Heart right ventricle (tissue), 16 donors: Measurements from ENCODE around the gene TBCA. TPM values are rescaled to one million over a fixed set of nuclear protein-coding genes. Genes with fewer than 3 reads are reported as not detected.

ENCODE experiments used
- ATAC-seq, 8 donors: fragments of 200-7000 bp; cut with Tn5 transposase; one replicate each; pipeline ENCODE4 v1.9.1; 2020; ENCODE audit warnings: mild to moderate bottlenecking in 8 of 8, moderate library complexity in 8 of 8, moderate number of reproducible peaks in 1 of 8
- DNase-seq, 2 donors: peaks; one replicate each; pipeline ENCODE4 v3.0.0-alpha.2; 2020
- H3K27ac ChIP-seq, 10 donors: fragments of 200-600 bp; sonication (generic) in 2 of 10; one replicate each; pipeline versions ENCODE4 v1.5.0 to v1.8.0; 2020 to 2022; ENCODE audit warnings: mild to moderate bottlenecking in 3 of 10
- H3K27me3 ChIP-seq, 7 donors: fragments of 200-600 bp; one replicate each; pipeline ENCODE4 v1.8.0; 2021 to 2022; ENCODE audit warnings: mild to moderate bottlenecking in 2 of 7
- H3K36me3 ChIP-seq, 9 donors: fragments of 200-600 bp; sonication (generic) in 1 of 9; one replicate each; pipeline versions ENCODE4 v1.5.0 to v1.8.0; 2020 to 2022; ENCODE audit warnings: mild to moderate bottlenecking in 2 of 9
- H3K4me1 ChIP-seq, 9 donors: fragments of 200-600 bp; sonication (generic) in 1 of 9; one replicate each; pipeline versions ENCODE4 v1.5.0 to v1.8.0; 2020 to 2022; ENCODE audit warnings: mild to moderate bottlenecking in 4 of 9
- H3K4me3 ChIP-seq, 10 donors: fragments of 200-600 bp; sonication (generic) in 2 of 10; one replicate each; pipeline versions ENCODE4 v1.5.0 to v1.8.0; 2020 to 2022; ENCODE audit warnings: mild to moderate bottlenecking in 7 of 10, moderate library complexity in 2 of 10
- H3K9me3 ChIP-seq, 11 donors: fragments of 200-600 bp in 10 of 11; sonication (generic) in 2 of 11; one replicate each; pipeline versions ENCODE4 v1.5.0 to v1.8.0; 2013 to 2022; ENCODE audit warnings: mild to moderate bottlenecking in 2 of 11, control low read depth in 1 of 11, moderate library complexity in 1 of 11
- CTCF ChIP-seq, 9 donors: fragments of 200-600 bp; sonication (generic) in 2 of 9; IDR thresholded peaks; one replicate each; pipeline versions ENCODE4 v1.5.0 to v1.8.0; 2021 to 2022; ENCODE audit warnings: antibody characterized with exemption in 9 of 9, mild to moderate bottlenecking in 5 of 9, moderate library complexity in 1 of 9
- WGBS, 2 donors: extraction: QIAGEN DNeasy Blood & Tissue Kit; methylation state at CpG; one replicate each; pipeline ENCODE4 v1.1.7; 2013; ENCODE audit warnings: inconsistent platforms in 1 of 2; 5-methylcytosine and 5-hydroxymethylcytosine counted together
- intact Hi-C, 10 donors: fragments of 100-400 bp; cut with DNase I; formaldehyde crosslinking; loops; one replicate each; pipeline versions ENCODE4 v1.11.1 to v1.14.2; 2022
- polyA plus RNA-seq, 2 donors: library from polyadenylated mRNA; stranded (reverse); fragments of 200-250 nt; gene quantifications; one replicate each; pipeline ENCODE4 v1.2.3, GENCODE V29; 2013
- total RNA-seq, 10 donors: library from RNA; stranded (reverse); fragmentation: NEBNext Ultra II Directional in 3 of 10; extraction: Animal tissue kit (Norgen Biotek cat#: 25700) in 3 of 10; gene quantifications; one replicate each; pipeline versions ENCODE4 v1.2.1 to v1.2.4, GENCODE V29; 2021 to 2023
- donor health status: Arrhythmogenic right ventricular cardiomyopathy.
- donor health status: ischemic (EF 13 %, LVEDD 7.1; RV severe dilation, severe dysfunction).
- donor health status: healthy with polysubstance abuse.
- donor health status: DM: no; HTN: yes; CAD: no.
- donor health status: DM: no; HTN: no; CAD: no.
- donor health status: ischemic (EF 25% LVEDD 6.9; RV normal size, moderate dysfunction).
- donor health status: ischemic (EF 25% LVEDD 5.7; RV mildly dilated, moderate dysfunction).
- donor health status: healthy.
- donor health status: DM: yes; HTN: yes; CAD: no.
- donor health status: Ischemic cardiomyopathy.
- donor health status: ischemic (EF 35%, LVEDD 5.7; RV mildly dilated, moderate dysfunction).
- donor health status: nonischemic (EF 11% LVEDD 7.7; RV severe dilation, severe dysfunction).
- donor health status: DM: yes; HTN: yes; CAD: no.
- donor health status: PGD.
- donor health status: ischemic (EF 29% LVEDD 5.4; RV normal size, mild dysfunction).
- donor health status: nonischemic (EF 23%, LVEDD 6.1; RV moderate dilation, normal function).

Gene TBCA
- total and polyA plus RNA-seq, 12 donors = 66.6 to 171 (median 147) TPM

GRCh38 chr5:77784735-77785134 is 8.6 kb upstream of the TBCA start:
- no peaks in the 10 kb centered on the region for H3K4me1 ChIP-seq
- no peak overlapping the region for H3K27ac ChIP-seq
- no peaks in the 10 kb centered on the region for H3K36me3 ChIP-seq
- intact Hi-C loops = no loop called here
- 91 to 93% methylated on average over 21 of the region's 21 CpGs for WGBS, 2 donors
- TF ChIP-seq CTCF (IDR thresholded peaks at IDR 0.05) = no peak
- no peak overlapping the region for H3K4me3 ChIP-seq
- H3K27me3 ChIP-seq = no peaks in the 10 kb centered on the region
- no peak for DNase-seq
- no peak for ATAC-seq
- H3K9me3 ChIP-seq = no peaks in the 10 kb centered on the region

- DNase-seq (no peak), ATAC-seq (no peak)
- Histone ChIP-seq H3K36me3 (no peaks in the 10 kb centered on the region), H3K27me3 (no peaks in the 10 kb centered on the region), H3K4me1 (peaks cover 0 to 6% (median 0%) of the 10 kb centered on the region in 9 donors), H3K4me3 (no peak overlapping the region), H3K9me3 (no peaks in the 10 kb centered on the region), H3K27ac (no peak overlapping the region)
- no peak for TF ChIP-seq CTCF (IDR thresholded peaks at IDR 0.05)
- 83 to 89% methylated on average over 1 of the region's 1 CpG for WGBS, 2 donors
- intact Hi-C loops = no loop called here
These were observed 4.9 kb upstream of the TBCA start for GRCh38 chr5:77781076-77781475.

- H3K27me3 ChIP-seq = no peaks in the 10 kb centered on the region
- 90 to 92% methylated on average over 2 of the region's 2 CpGs for WGBS, 2 donors
- H3K9me3 ChIP-seq = no peaks in the 10 kb centered on the region
- no peak for TF ChIP-seq CTCF (IDR thresholded peaks at IDR 0.05)
- ATAC-seq = no peak
- intact Hi-C loops = no loop called here
- DNase-seq = no peak
- H3K36me3 ChIP-seq = no peaks in the 10 kb centered on the region
- H3K4me3 ChIP-seq = no peak overlapping the region
- H3K4me1 ChIP-seq = peaks cover 0 to 19% (median 14%) of the 10 kb centered on the region in 9 donors
- H3K27ac ChIP-seq = no peak overlapping the region
These were observed 2.8 kb upstream of the TBCA start for GRCh38 chr5:77778881-77779438.

- 89 to 92% methylated on average over 2 of the region's 2 CpGs for WGBS, 2 donors
- intact Hi-C loops = no loop called here
- no peak for DNase-seq
- no peak for TF ChIP-seq CTCF (IDR thresholded peaks at IDR 0.05)
- Histone ChIP-seq H3K27ac (no peak overlapping the region), H3K9me3 (no peaks in the 10 kb centered on the region), H3K4me1 (peaks cover 0 to 25% (median 20%) of the 10 kb centered on the region in 9 donors), H3K27me3 (no peaks in the 10 kb centered on the region), H3K36me3 (peaks cover 0 to 6% (median 0%) of the 10 kb centered on the region in 9 donors), H3K4me3 (no peak overlapping the region)
- ATAC-seq = no peak
These were observed 2.3 kb upstream of the TBCA start for GRCh38 chr5:77778398-77778797.
